ENCODE data around the gene C2orf78.

Gene C2orf78

DNA sequence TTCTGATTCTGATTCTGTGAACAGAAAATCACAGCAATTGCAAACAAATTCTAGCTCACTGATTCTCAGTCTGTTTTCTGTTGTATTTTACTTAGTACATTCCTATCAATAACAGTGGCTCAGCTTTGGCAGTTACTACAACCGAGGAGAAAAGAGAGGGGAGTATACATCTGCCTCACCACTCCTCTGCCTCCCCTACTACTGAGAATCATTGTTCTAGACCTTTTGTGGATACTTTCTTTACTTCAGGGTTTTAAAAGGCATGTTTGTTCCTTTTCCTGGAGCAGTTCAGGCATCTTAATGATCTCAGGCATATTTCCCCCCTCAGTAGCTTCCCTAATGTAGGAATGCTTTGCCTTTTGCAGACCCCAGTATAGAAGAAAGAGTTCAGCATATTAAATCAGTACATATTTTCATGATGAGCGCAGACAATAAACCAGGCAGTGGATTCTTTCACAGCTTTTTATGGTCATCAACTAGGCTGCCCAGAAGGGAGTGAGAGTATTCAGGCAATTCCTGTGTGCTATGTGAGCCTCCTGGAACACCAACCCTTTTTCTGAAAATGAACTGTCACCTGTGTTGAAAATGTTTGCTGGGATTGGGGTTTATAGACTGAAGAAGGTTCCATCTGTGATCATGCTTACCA lies 55.0 kb downstream of the C2orf78 start:
- DNase-seq: no peak

DNA sequence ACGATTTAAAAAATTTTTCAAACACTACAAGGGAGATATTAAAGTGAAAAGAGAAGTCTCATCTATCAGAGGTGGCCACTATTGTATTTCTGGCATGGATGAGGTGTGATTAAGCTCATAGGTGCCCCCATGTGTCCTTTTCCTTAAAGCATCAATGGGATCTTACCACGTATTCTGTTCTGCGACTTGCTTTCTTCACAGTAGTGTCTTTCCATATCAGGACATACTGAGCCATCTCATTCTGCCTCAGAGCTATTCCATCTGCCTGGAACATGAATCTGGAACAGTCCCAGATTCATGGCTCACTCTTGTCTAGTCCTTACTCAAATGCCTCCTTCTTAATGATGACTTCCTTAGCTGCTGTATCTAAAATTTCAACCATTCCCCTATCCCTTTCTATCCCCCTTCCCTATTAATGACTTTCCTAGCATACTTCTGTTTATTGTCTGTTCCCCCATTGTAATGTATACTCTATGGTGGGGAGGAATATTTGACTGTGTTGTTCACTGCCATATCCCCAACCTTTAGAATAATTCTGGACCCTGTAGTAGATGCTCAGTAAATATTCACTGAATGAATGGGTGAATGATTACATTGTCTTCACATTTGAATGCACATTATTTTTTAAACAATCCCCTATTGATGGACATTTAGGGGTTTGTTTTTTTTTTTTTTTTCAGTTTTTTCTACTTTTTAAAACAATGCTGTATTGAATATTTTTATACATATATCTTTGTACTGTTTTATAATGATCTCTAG lies 55.8 kb downstream of the C2orf78 start:
- no peak for DNase-seq

- no peak for DNase-seq
Observed at GRCh38 chr2:73841912-73842738, 58.1 kb downstream of the C2orf78 start.

- DNase-seq: no peak
Observed at GRCh38 chr2:73842739-73843019, 58.7 kb downstream of the C2orf78 start.

- no peak for DNase-seq
Observed at GRCh38 chr2:73844087-73844486, 60.1 kb downstream of the C2orf78 start.

- no peak for DNase-seq
Observed at GRCh38 chr2:73850009-73850408, 66.0 kb downstream of the C2orf78 start.

DNA sequence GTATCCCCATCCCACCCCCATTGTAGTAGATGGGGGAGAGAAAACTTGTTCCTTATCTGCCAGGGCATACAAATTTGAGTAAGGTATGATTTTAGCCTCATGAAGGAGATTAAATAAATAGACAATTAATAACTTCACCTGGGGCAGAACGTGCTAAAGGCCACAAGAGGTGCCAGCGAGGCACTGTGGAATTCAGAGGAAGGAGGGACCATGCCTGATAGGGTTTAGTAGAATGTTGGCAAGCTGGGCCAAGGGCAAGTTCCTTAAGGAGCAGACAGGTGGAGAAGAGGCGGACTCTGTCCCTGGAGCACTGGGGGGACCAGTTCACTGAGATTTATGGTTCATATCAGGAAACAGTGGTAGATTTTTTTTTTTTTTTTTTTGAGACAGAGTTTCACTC lies 67.3 kb downstream of the C2orf78 start:
- no peak for DNase-seq

GRCh38 chr2:73852020-73852419 lies 68.0 kb downstream of the C2orf78 start:
- no peak for DNase-seq

DNA sequence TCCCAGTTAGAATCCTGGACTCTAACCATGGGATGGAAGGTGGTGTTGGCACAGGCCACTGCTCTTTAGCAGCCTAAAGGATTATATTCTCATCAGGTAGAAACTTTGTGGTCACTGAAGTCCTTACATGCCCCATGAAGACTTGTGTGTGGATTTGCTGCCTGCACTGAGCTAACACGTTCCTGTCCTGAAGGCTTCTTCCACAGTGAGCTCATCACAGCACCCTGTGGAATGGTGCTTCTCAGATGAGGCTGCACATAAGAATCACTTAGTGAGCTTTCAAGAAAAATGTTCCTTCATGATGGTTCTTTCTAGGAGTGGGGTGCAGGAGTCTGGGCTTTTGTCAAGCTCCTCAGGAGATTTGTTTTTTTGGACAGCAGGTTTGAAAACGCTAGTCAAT lies 71.5 kb downstream of the C2orf78 start:
- DNase-seq: no peak

DNA sequence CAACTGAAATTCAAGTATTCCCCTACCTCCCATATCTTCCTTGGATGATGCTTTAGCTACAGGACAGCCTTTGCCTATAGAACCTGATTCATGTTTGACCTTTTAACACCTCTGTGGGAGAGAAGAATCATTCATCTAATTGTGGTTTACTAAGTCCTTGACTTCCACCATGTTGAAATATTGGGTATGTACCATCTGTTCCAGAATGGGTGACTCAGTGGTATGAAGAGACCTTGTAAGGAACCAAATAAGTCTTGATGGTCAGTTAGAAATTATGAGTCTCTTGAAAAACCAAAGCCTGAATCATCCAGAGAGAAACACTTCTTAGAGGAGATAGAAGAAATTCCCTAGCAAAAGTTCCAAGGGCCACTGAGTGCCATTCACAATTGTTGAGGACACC lies 72.2 kb downstream of the C2orf78 start:
- DNase-seq: no peak

GRCh38 chr2:73859721-73860586 lies 76.0 kb downstream of the C2orf78 start:
- no peak for DNase-seq

DNA sequence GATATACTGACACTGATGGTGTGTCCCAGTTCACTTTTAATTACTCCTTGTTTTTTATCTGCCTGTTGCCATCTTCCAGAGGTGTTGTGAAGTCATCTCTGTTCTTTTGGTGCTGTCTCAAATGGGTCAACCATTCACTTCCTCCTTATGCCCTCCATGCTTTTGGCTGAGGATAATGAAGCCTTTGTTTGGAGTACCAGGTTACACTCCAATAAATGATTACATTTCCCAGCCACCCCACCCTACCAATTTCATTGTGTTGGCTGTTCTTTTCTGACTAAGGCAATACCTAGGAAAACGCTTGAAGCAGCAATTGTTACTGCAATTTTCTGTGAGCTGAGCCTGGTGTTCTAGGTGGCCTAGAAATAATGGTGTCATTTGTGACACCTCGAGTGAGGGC lies 79.0 kb downstream of the C2orf78 start:
- DNase-seq: no peak
